Measurements from ENCODE around the gene ACSS3.

Gene ACSS3

DNA sequence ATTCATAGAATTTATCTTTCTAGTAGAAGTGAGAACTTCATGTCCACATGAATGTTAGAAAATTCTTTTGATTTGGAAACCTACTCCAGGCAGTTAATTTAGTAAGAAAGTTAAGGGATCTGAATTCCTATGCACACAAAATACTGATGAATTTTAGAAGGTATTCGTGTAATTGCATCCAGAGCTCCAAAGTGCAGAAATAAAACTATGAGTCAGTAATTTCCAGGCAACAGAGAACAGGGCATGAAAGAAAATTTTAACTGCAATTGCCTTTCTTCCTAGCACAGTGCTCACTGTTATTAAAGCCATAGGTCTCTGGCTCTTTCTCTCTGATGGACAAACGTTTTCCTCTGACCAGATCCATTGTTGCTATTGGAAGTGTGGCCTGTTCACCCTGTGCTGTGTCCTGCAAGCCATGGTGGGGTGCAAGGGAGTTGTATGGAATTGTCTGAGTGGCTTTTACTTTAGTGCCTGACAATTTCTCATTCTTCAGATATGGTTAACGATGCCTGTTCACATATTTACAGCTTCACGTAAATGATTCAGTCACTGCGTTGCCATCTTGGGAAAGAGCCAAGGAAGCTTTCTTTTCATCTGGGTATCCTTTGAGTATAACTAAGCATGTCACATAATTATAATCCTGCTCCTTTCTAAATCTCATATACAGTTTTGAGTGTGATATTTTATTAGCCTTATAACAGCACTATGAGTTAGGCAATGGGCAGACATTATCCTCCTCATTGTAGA, 145.1 kb downstream of the ACSS3 start:
- DNase-seq, result peak in 1 of 58 donors; percentile 20

DNA sequence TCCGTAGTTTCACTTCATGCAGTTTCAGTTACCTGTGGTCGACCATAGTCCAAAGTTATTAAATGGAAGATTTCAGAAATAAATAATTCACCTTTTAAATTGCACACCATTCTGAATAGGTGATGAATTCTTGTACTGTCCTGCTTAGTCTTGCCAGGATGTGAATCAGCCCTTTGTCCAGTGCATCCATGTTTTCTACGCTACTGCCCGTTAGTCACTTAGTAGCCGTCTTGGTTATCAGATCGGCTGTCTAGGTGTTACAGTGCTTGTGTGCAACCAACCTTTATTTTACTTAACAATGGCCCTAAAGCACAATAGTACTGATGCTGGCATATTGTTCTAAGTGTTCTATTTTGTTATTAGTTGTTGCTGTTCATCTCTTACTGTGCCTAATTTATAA, 146.7 kb downstream of the ACSS3 start:
- DNase-seq, result no peak

DNA sequence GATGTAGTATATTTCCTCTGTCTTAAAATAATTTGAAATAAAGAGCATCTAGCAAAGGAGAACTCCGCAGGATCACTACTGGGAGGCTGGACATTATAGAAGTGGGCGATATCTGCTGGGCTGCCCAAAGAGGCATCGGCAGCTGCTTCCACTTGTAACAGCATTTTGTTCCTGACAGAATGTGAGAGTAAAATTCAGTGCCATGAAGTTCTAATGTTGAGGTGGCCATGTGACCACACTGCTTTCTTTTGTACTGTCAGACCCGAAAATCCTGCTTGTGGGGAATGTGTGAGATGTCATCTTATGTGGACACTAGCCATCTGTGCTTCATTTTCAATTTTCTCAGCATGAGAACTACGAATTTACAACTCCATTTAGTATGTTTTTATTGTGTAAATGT, 151.9 kb downstream of the ACSS3 start:
- DNase-seq, result no peak

DNA sequence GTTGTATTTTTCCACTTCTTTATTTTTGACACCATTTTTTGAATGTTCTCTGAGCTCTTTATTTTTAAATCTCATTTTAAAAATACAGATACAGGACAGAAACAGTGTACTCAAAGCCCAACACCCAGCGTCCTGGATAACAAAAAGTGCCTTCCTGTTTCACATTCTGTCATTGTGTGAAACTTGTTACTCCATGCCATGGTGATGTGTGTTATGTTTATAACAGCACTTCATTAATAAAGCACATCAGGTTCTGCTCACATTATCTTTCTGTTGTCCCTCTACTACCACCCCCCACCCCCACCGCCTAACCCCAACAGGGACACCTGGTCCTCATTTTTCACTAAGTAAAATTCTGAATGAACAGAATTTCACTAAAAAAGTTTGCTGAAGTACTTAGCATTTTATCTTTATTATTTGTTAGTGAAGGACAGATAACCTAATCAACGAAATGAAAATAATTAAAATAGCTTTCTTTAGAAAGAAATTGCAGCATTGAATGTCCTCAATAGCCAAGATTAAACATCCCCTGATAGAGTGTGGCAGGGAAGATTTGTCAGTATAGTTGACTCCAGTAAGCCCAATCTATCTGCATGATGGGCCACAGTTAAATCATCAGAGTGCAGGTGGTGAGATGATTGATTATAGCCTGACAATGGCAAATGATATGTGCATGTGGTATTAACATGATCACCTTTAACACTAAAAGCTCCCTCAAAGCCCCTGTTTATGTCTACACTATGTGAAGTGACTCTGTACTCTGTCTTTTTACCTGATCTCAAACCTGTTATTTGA, 153.9 kb downstream of the ACSS3 start:
- DNase-seq, result no peak

DNA sequence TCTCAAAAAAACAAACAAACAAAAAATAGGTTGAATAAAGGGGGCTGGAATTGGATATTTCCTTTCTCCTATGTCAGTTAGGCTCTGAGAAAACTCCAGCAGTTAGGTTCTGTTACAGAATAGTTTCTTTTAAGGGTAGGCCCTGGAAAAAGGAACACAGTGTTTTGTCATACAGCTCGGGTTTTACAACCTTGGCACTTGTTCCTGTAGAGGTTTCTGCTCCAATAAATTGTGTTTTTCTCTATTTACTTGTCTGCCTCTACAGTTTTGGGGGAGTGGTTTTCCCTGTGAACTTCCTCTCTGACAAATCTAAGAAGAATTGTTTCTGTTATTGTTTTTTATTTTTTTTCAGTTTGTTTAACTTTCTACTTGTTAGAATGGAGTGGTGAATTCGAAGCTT, 167.6 kb downstream of the ACSS3 start:
- peak in 1 of 58 donors; percentile 10 for DNase-seq

DNA sequence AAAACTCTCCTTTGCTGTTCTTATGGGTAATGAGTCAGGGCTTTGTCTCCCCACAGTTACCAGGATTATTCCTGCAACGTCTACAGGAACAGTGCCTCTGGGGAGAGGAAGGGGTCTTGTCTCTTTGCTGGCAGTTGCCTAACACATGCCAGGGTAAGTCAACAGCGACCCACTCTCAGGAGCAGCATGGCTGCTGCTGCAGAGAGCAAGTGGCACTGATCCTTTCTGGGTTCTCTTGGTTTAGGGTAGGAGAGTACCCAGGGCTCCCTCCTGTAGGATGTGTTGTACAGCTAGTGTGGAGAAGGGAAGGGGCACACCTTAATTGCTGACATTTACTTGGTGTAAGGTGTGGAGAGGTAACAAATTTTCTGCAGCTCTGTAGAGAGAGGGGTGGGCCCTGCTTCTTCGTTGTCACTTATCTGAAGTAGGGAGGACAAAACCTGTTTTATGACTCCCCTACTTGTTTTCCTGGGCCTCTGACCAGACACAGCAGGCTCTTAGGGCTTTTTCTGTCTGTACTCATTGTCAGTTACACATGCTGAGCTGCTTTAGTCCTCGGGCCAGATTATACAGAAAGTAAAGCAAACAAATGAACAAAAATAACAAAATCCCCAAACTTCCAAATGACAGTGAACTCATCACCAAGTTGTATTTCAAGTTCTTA, 168.2 kb downstream of the ACSS3 start:
- DNase-seq, result peak in 2 of 58 donors; percentile 3 to 14

DNA sequence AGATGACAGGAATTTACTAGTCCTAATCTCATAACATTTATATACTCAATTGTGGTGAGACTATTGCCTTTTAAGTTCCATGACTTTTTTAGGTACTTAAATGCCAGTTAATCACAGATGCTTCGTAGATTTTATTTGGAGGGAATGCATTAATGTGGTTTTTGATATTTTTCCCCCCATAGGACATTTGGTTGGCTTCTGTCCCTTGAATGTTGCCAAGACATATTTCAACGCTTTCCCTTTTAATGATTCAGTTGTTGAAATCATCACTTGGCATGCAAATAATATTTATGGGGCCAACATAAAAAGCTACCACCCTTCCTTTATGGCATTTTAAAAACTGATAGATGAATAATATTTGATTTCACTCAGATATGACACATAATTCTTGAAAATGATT, 172.1 kb downstream of the ACSS3 start:
- no peak for DNase-seq

DNA sequence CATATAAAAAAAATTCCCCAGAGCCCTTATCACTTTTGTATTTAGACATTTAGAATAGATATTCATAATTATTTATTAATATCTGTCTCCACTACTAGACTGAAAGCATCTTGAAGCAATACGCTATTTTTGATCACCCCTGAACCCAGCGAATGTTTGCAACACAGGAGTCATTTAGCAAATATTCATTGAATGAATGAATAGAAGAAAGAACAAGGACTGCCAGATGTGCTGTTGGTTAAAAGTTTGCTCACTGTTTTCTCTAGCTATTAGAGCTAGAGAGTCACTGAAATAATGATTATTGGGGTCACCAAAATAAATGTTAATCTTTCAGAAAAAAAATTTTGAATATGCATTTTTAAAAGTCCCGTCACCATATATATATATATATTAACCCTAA, 174.3 kb downstream of the ACSS3 start:
- no peak for DNase-seq

DNA sequence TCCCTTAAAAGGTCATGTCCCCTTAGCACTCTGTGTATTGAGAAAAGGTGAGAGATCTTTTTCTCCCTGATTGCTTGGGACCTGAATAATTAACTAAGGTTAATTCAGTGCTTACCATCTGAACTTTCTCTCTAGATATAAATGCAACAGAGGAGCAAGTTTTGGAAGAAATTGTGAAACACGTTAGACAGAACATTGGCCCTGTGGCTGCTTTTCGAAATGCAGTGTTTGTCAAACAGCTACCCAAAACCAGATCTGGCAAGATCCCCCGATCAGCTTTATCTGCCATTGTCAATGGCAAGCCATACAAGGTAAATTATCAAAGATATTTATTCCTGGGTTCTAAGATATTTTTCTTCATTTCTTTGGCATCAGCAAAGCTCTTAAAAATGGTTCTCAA, 175.5 kb downstream of the ACSS3 start:
- DNase-seq, result no peak

DNA sequence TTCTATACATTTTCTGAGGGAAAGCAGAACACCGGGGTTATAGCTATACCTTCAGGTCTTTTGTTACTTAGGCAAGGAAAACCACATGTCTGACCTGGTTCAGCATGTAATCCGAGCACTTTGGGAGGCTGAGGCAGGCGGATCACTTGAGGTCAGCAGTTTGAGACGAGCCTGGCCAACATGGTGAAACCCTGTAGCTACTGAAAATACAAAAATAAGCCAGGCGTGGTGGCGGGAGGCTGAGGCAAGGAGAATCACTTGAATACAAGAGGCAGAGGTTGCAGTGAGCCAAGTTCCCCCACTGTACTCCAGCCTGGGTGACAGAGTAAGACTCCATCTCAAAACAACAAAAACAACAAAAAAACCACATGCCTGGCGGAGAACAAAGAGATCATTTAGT, 177.6 kb downstream of the ACSS3 start:
- no peak for DNase-seq

DNA sequence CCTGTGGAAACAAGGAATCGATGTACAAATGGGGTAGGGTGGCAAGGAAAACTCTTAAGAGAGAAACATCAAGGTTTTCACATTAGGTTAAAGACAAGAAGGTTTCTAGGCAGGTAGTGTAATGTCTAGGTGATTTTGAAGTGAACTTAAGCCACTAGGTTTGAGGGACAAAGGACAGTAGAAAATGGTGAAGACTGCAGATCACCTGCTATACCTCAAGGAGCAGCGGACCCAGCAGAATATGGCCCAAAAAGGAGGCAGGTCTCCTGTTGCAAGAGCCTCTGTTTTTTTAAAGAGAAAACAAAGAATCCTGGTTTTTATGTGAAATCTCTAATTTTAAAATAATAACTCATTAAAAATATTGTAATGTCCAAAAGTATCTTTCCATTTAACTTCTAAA, 178.1 kb downstream of the ACSS3 start:
- no peak for DNase-seq

DNA sequence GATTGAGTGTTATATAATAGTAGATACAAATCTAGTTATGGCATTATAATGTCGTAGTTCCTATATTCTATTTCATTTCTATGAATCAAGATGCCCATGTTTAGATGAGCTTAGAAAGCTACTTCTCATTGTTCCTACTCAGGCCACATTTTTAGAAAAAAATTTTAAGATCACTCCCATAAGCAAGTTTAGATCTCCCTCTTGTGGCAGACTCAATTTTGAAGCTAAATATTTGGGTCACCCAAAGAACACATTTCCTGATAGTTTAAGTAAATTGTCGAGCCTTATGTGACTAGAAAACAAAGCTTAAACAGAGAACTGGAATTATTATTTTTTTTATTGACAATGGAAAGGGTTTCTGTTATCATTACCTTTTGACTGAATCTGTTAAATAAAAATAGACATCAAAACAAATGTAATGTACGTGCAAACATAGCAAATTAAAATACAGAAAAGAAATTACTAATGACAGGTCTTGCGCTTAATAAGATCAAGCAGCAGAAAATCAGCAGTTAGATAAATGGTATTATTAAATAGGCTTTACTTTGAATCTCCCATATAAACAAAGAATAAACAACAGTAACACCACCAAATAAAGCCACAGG, 180.2 kb downstream of the ACSS3 start:
- peak in 1 of 58 donors; percentile 25 for DNase-seq

DNA sequence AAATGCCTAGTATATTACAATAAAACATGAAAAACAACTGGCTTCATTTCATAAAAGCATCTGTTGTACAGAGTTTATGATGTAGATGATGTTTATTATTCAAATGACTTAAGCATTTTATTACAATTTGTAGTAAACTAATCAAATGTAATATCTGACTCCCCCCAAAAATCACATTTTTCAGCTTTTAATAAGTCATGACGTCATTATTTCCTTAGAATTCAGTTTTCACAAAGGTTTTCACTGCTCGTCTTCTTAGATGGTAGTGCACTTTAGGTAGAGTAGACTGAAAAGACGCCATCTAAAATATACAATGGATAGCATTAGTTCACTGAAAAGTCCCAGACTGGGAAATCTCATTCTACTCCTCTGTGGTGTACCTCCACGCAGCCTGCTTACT, 181.5 kb downstream of the ACSS3 start:
- no peak for DNase-seq

DNA sequence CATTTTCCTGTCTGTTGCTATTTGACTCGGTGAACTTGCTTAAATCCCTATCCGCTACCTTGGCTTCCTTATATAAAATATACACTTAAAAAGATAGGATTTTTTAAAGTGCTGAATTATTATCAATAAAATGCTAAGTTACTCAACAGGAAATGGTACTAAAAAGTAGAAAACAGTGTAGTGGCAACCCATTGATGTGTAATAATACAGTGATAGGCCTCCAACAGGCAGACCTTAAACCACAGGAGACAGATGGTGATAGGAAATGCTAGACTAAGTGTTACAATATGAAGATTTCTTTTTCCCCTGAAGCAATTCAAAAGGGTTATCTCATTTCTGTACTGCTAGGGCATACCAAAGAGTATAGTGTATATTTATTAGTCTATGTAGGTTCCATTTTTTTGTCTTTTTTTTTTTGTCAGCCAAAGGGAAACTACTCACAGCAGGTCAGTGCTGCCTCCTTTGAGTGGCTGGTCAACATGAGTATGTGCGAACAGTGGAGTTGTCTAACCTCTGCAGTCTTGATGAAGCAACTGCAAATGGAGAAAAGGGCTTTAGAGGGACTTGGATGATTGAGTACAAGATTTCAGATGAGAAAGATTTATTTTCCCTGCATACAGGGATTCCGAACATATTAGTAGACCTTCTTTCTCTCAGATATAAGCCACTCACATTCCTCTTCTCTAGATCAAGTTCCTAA, 183.8 kb downstream of the ACSS3 start:
- DNase-seq, result no peak

DNA sequence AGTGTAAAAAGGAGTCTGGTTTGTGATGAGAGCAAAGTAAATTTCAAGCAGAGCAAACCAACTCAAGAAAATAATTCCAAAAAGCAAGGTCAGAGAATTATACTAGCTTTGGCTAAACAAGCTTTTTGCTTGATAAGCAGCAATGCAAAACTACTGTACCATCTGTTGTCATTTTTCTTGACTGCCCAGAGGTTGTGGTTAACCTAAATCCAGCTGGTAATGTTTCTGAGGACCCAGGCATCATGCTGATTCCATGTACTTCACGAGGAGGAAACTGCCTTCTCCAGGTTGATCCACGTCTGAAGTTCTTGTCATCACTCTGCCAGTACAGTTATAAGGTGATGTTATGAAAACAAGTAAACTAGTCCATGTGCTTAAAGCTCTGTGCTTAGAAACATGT, 185.2 kb downstream of the ACSS3 start:
- DNase-seq, result no peak

DNA sequence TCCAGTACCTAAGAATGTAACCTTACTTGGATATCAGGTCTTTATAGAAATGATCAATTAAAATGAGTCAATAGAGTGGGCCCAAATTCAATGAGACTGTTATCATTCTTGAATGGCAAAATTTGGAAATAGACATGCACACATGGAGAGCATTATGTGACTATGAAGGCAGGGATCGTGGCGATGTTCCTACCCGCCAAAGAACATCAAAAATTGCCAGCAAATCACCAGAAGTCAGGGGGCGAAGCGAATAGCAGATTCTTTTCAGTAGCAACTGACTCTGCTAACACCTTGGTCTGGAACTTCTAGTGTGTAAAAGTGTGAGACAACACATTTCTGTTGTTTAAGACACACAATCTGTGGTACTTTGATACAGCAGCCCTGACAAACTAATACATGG, 192.5 kb downstream of the ACSS3 start:
- no peak for DNase-seq

DNA sequence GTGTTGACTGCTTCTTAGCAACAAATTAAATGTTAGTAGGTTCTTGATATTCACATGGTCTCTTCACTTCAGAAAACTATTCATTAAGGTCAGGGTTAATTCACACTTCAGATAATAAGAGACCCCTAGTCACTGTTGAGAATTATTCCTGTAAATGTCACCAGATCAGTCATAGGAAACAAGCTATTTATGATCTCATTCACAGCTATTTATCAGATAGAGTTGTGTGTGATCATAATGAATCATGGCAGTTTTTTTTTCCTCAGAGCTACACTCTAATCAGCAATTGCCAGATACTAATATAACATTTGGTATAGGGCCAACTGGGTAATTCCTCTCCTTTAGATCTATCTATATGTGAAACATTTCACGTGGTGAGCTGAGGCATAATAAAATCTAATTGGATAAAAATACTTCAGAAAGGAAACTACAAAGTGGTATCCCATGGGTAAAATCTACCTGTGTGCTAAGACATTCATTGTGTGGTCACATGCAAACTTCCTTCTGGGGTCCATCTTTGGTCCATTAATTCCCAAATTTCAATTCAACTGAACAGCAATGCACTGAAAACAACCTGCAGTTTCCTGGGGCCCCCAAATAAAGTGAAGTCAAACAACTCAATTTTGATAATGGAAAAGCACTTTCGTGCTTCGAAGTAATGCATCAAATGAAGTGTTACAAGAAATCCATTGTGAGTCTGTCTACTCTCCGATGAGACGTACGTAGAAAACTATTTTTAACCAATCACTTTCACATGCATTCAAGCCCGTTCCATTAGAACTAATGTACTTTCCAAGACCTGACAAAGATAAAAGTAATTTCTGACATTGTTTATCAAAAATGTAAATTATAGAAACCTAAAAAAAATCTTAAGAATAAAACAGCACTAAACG, 197.0 kb downstream of the ACSS3 start:
- DNase-seq, result no peak

DNA sequence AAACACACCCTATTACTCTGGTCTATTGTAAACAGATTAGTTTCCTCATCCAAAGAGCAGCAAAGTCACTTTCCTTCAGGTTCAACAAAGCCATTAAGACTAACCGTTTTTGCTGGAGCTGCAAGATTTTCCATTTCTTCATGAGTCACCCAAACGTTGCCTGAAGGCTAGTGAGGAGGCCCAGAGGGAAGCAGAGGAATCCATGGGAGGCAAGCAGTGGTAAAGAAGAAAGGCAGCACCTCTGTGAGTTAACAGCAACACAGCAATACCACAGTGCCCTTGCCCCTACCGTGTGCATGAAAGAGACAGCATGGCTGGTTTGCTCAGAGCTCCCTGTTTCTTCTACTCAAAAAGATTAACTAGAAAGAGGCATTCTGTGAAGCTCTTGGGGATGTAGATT, 206.3 kb downstream of the ACSS3 start:
- DNase-seq, result no peak

DNA sequence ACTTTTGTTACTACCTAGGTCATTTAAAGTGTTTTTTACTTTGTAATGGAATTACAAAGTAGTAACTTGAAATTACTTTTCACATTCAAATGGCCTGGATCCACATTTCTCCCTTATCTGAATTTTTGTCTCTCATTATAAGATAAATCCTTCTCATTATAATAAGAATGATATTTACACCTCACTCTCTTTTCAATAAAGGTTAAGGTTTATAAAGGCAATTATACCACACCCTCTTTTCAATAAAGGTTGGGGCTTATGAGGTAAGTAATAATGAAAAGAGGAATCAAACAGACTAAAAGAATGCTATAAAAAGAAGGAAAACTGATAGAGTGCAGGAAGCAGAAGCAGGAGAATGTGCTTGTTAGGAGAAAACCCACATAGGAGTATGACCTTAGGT, 210.8 kb downstream of the ACSS3 start:
- DNase-seq, result no peak

Measured in anterior cingulate cortex (tissue), 58 donors.